HG03039 (cell line): ENCODE data around the gene ISG20.

Experiments
- ATAC-seq: cut with Tn5 transposase; IDR thresholded peaks from one replicate; pipeline ENCODE4 v1.9.1; 2021; ENCODE audit warnings: mild to moderate bottlenecking, moderate library complexity; ENCODE audit not compliant: unreplicated experiment

The ISG20 gene

GRCh38 chr15:88681610-88682221, 42.9 kb downstream of the ISG20 start:
- no peak for ATAC-seq

GRCh38 chr15:88684345-88684744, 45.5 kb downstream of the ISG20 start:
- no peak for ATAC-seq

GRCh38 chr15:88686166-88686565, 47.4 kb downstream of the ISG20 start:
- no peak for ATAC-seq

- no peak for ATAC-seq
Measured at GRCh38 chr15:88688394-88688933, 49.6 kb downstream of the ISG20 start.

- no peak for ATAC-seq
Measured at GRCh38 chr15:88690331-88690730, 51.5 kb downstream of the ISG20 start.

- ATAC-seq, result no peak
Measured at GRCh38 chr15:88693191-88693590, 54.4 kb downstream of the ISG20 start.

- ATAC-seq, result no peak
Measured at GRCh38 chr15:88695101-88695500, 56.3 kb downstream of the ISG20 start.

- no peak for ATAC-seq
Measured at GRCh38 chr15:88695691-88696251, 57.0 kb downstream of the ISG20 start.

- no peak for ATAC-seq
Measured at GRCh38 chr15:88696254-88696653, 57.4 kb downstream of the ISG20 start.

GRCh38 chr15:88697276-88697675, 58.5 kb downstream of the ISG20 start:
- no peak for ATAC-seq

GRCh38 chr15:88699861-88700260, 61.0 kb downstream of the ISG20 start:
- no peak for ATAC-seq

GRCh38 chr15:88700716-88701115, 61.9 kb downstream of the ISG20 start:
- no peak for ATAC-seq

- no peak for ATAC-seq
Measured at GRCh38 chr15:88701561-88702095, 62.8 kb downstream of the ISG20 start.

- no peak for ATAC-seq
Measured at GRCh38 chr15:88702983-88703382, 64.2 kb downstream of the ISG20 start.

GRCh38 chr15:88703533-88703932, 64.7 kb downstream of the ISG20 start:
- no peak for ATAC-seq

GRCh38 chr15:88704791-88705768, 66.3 kb downstream of the ISG20 start:
- no peak for ATAC-seq

GRCh38 chr15:88705769-88706165, 67.0 kb downstream of the ISG20 start:
- no peak for ATAC-seq
